ENCODE data around the gene CTTN.

DNA sequence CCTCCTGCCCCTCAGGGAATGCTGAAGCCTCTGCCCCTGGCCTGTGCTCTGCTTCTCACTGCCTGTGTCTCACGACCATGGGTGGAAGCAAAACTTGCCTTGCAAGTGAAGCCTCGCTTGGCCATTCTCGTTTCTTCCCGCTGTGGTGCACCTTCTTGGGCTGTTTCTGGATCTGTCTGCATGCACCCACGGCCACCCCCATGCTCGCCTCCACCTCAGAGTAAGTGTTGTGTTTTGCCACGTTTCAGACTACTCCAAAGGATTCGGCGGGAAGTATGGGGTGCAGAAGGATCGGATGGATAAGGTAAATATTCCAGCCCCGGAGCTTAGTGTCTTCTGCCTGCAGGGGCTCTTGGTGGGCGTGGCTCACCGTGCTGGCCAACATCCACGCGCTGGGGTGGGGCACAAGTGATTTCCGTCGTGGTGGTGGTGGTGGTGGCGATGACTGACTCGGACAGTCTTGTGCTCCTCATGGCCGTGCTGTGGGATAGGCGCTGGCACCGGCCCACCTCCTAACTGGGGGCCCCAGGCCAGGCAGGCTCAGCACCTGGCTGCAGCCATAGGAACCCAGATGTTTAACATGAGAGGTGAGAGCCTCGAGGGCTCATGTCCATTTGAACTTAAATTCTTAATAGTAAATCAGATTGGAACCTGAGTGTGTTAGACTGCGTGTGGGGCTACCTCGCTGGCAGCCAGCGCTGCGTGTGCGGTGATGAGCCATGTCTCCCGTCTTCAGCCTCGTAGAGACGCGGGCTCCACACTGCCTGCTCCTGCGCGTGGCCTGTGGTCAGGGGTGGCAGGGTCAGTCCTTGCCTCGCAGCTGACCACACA lies 24.6 kb downstream of the CTTN start:
- TF ChIP-seq, protein P1, sequence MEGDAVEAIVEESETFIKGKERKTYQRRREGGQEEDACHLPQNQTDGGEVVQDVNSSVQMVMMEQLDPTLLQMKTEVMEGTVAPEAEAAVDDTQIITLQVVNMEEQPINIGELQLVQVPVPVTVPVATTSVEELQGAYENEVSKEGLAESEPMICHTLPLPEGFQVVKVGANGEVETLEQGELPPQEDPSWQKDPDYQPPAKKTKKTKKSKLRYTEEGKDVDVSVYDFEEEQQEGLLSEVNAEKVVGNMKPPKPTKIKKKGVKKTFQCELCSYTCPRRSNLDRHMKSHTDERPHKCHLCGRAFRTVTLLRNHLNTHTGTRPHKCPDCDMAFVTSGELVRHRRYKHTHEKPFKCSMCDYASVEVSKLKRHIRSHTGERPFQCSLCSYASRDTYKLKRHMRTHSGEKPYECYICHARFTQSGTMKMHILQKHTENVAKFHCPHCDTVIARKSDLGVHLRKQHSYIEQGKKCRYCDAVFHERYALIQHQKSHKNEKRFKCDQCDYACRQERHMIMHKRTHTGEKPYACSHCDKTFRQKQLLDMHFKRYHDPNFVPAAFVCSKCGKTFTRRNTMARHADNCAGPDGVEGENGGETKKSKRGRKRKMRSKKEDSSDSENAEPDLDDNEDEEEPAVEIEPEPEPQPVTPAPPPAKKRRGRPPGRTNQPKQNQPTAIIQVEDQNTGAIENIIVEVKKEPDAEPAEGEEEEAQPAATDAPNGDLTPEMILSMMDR (conservative IDR thresholded peaks at IDR 0.05), result no peak
- no peak for TF ChIP-seq EZH2 (IDR thresholded peaks at IDR 0.05; ENCODE audit: low read depth)

Data from PC-9 (cell line).